Activated T-cell treated with anti-CD3 and anti-CD28 coated beads, Interleukin-2, amount 50 U/mL, for 24 hours (primary cell): ENCODE results near the gene MMP24.
A peak's percentile ranks its signal among the peaks of the same experiment; 100 is the strongest.

Experiments
- DNase-seq: peaks from one replicate; pipeline ENCODE4 v3.0.0-alpha.2; 2020
- H3K27ac Mint-ChIP-seq: 2 replicates; pipeline ENCODE4 v1.8.0; 2020; ENCODE audit warnings: mild to moderate bottlenecking, mixed read lengths
- H3K27me3 Mint-ChIP-seq: 2 replicates; pipeline ENCODE4 v1.8.0; 2020; ENCODE audit warnings: mixed read lengths
- H3K36me3 Mint-ChIP-seq: 2 replicates; pipeline ENCODE4 v1.8.0; 2020; ENCODE audit warnings: low read depth, mixed read lengths
- H3K4me1 Mint-ChIP-seq: 2 replicates; pipeline ENCODE4 v1.8.0; 2020; ENCODE audit warnings: low read depth, mixed read lengths
- H3K4me3 Mint-ChIP-seq: 2 replicates; pipeline ENCODE4 v1.8.0; 2020; ENCODE audit warnings: mild to moderate bottlenecking, moderate library complexity, mixed read lengths
- H3K9me3 Mint-ChIP-seq: 2 replicates; pipeline ENCODE4 v1.8.0; 2020; ENCODE audit warnings: mixed read lengths

The MMP24 gene

DNA sequence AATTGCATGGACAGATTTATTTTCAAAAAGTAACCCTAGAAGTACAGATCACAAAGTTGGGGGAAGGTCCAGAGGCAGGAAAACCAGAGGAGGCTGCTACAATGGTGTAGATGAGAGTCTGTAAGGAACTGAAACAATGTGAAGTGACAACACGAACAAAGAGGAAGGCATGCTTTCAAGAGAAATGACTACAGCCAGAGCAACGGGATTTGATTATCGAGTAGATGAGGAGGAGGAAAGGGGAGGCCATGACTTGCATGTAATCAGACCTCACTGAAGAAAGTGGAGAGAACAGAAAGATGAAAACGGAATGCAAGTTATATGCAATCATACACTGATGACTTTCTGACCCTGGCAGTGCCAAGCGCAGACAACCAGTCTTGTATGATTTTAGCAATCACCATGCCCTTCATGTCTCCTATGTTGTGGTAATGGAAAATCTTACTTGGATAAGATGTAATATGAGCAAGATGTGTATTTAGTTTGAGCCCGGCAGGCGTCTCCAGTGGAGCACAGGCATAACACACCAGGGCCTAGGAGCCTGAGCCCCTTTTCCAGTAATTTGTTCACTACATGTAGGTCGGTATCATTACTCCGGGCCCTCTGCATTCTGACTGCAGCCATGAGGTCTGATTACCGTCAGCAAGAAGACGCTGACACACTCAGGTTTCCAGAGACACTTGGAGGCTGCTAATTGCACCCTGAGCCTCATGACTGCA lies 99.7 kb downstream of the MMP24 start:
- H3K4me1 Mint-ChIP-seq: peaks cover 63% of the 10 kb centered on the region
- peak overlapping the region; percentile 91 for H3K27ac Mint-ChIP-seq
- DNase-seq: no peak
- H3K9me3 Mint-ChIP-seq: no peaks in the 10 kb centered on the region
- no peak overlapping the region for H3K4me3 Mint-ChIP-seq
- no peaks in the 10 kb centered on the region for H3K27me3 Mint-ChIP-seq
- peaks cover 32% of the 10 kb centered on the region for H3K36me3 Mint-ChIP-seq
